SK-N-SH (cell line): ENCODE results near the gene GGTLC2. TPM values are rescaled to one million over a fixed set of nuclear protein-coding genes. Genes with fewer than 3 reads are reported as not detected.

Experiments
- CTCF ChIA-PET: fragments of 300-600, 350-600 bp; formaldehyde crosslinking; extraction: SDS; loops from one replicate; lab custom pipeline; 2021; lab: Yijun Ruan, JAX
- POLR2A ChIA-PET: fragments of 350-600 bp; sonication (Branson Sonifier 250); formaldehyde crosslinking; extraction: SDS; loops from one replicate; lab custom pipeline; 2020; ENCODE audit warnings: antibody characterized with exemption, inconsistent platforms; lab: Yijun Ruan, JAX
- DNase-seq: peaks from one replicate; pipeline ENCODE4 v3.0.0; 2012
- H2AFZ ChIP-seq: fragments of 200-600 bp; sonication (generic); 2 replicates; pipeline ENCODE4 v1.8.1; 2016; ENCODE audit warnings: antibody characterized with exemption, mild to moderate bottlenecking, low read depth
- H3F3A ChIP-seq: fragments of 200-600 bp; sonication (generic); replicated peaks from 2 replicates; pipeline ENCODE3; 2016; ENCODE audit warnings: antibody characterized with exemption, mild to moderate bottlenecking; ENCODE audit not compliant: insufficient read depth
- H3K27ac ChIP-seq, 2 experiments: fragments of 200-500 bp in 1 of 2; fragments of 200-600 bp in 1 of 2; sonication (Bioruptor generic) in 1 of 2; sonication (generic), shearing (Covaris generic) in 1 of 2; 2 replicates each; pipeline versions ENCODE4 v1.5.1 to v1.6.1; 2014 to 2016; ENCODE audit warnings: low read depth in 2 of 2, inconsistent platforms in 1 of 2, low read length in 1 of 2, mild to moderate bottlenecking in 1 of 2, mixed read lengths in 1 of 2
- H3K27me3 ChIP-seq: fragments of 200-600 bp; sonication (generic), shearing (Covaris generic); 2 replicates; pipeline ENCODE4 v1.6.1; 2016; ENCODE audit warnings: mixed run types; ENCODE audit not compliant: insufficient read depth
- H3K36me3 ChIP-seq, 2 experiments: fragments of 200-500 bp in 1 of 2; fragments of 200-600 bp in 1 of 2; sonication (Bioruptor generic) in 1 of 2; sonication (generic) in 1 of 2; replicated peaks in 1 of 2; 2 replicates each; pipeline versions ENCODE3 to v1.5.1; 2014 to 2016; ENCODE audit warnings: low read length in 1 of 2, mild to moderate bottlenecking in 1 of 2; ENCODE audit not compliant: insufficient read depth in 2 of 2, control insufficient read depth in 1 of 2
- H3K4me1 ChIP-seq, 2 experiments: fragments of 200-500 bp in 1 of 2; fragments of 200-600 bp in 1 of 2; sonication (Bioruptor generic) in 1 of 2; sonication (generic), shearing (Covaris generic) in 1 of 2; 2 replicates each; pipeline versions ENCODE4 v1.5.1 to v1.6.1; 2014 to 2016; ENCODE audit warnings: low read depth in 1 of 2, low read length in 1 of 2, mixed run types in 1 of 2; ENCODE audit not compliant: insufficient read depth in 2 of 2, control insufficient read depth in 1 of 2
- H3K4me2 ChIP-seq: fragments of 200-600 bp; sonication (generic), shearing (Covaris generic); 2 replicates; pipeline ENCODE4 v1.6.1; 2017; ENCODE audit warnings: mixed run types
- H3K4me3 ChIP-seq, 2 experiments: fragments of 200-500 bp in 1 of 2; fragments of 200-600 bp in 1 of 2; sonication (Bioruptor generic) in 1 of 2; sonication (generic), shearing (Covaris generic) in 1 of 2; 2 replicates each; pipeline versions ENCODE4 v1.5.1 to v1.8.1; 2014 to 2016; ENCODE audit warnings: low read depth in 2 of 2, inconsistent platforms in 1 of 2, low read length in 1 of 2, mild to moderate bottlenecking in 1 of 2, mixed read lengths in 1 of 2, moderate library complexity in 1 of 2
- H3K79me2 ChIP-seq: fragments of 200-600 bp; sonication (generic); 2 replicates; pipeline ENCODE4 v1.8.1; 2017; ENCODE audit warnings: mild to moderate bottlenecking; ENCODE audit not compliant: insufficient read depth
- H3K9ac ChIP-seq: fragments of 200-600 bp; sonication (generic); 2 replicates; pipeline ENCODE4 v1.6.1; 2017; ENCODE audit warnings: mixed run types
- H3K9me2 ChIP-seq: fragments of 200-600 bp; sonication (generic); 2 replicates; pipeline ENCODE4 v1.6.1; 2017; ENCODE audit warnings: mixed run types
- H3K9me3 ChIP-seq: fragments of 200-600 bp; sonication (generic); 2 replicates; pipeline ENCODE4 v1.6.1; 2017; ENCODE audit warnings: mixed run types, mild to moderate bottlenecking, moderate library complexity
- H4K20me1 ChIP-seq: fragments of 200-600 bp; sonication (generic); 2 replicates; pipeline ENCODE4 v1.6.1; 2017; ENCODE audit warnings: mild to moderate bottlenecking, mixed run types; ENCODE audit not compliant: insufficient read depth
- CHD2 ChIP-seq: fragments of 150-350 bp; IDR thresholded peaks from 2 replicates; pipeline ENCODE4 v1.6.1; 2018; ENCODE audit warnings: low read length; ENCODE audit not compliant: partially characterized antibody
- EP300 ChIP-seq, 2 experiments: IDR thresholded peaks; 2 replicates each; pipeline versions ENCODE4 v1.4.0 to v1.6.1; 2012; ENCODE audit warnings: borderline replicate concordance in 1 of 2, low read depth in 1 of 2, low read length in 1 of 2
- FOSL2 ChIP-seq: IDR thresholded peaks from 2 replicates; pipeline ENCODE4 v1.4.0; 2012; ENCODE audit warnings: low read depth, mild to moderate bottlenecking, moderate library complexity, borderline replicate concordance
- FOXM1 ChIP-seq: IDR thresholded peaks from 2 replicates; pipeline ENCODE4 v1.4.0; 2012; ENCODE audit warnings: low read depth, mild to moderate bottlenecking
- GATA2 ChIP-seq: sonication (generic); formaldehyde crosslinking; IDR thresholded peaks from 2 replicates; pipeline ENCODE4 v1.5.0; 2020; ENCODE audit warnings: mild to moderate bottlenecking, missing genetic modification reagents
- JUND ChIP-seq: IDR thresholded peaks from 2 replicates; pipeline ENCODE4 v1.4.0; 2012
- MAX ChIP-seq: IDR thresholded peaks from 2 replicates; pipeline ENCODE4 v1.4.0; 2012; ENCODE audit warnings: low read depth
- NFIC ChIP-seq: IDR thresholded peaks from 2 replicates; pipeline ENCODE4 v1.4.0; 2012; ENCODE audit warnings: borderline replicate concordance
- NRF1 ChIP-seq: IDR thresholded peaks from 2 replicates; pipeline ENCODE4 v1.6.1; 2012; ENCODE audit warnings: low read depth, mild to moderate bottlenecking, low read length
- RAD21 ChIP-seq: IDR thresholded peaks from 2 replicates; pipeline ENCODE4 v1.6.1; 2012; ENCODE audit warnings: mild to moderate bottlenecking, low read length
- RCOR1 ChIP-seq: fragments of 150-350 bp; IDR thresholded peaks from 2 replicates; pipeline ENCODE4 v1.6.1; 2017; ENCODE audit warnings: antibody characterized with exemption, low read length
- RFX5 ChIP-seq: IDR thresholded peaks from 2 replicates; pipeline ENCODE4 v1.6.1; 2012; ENCODE audit warnings: mild to moderate bottlenecking, improper control_type of control experiment, low read length
- RXRA ChIP-seq: IDR thresholded peaks from 2 replicates; pipeline ENCODE4 v1.4.0; 2012; ENCODE audit warnings: low read depth, mild to moderate bottlenecking, borderline replicate concordance
- SMC3 ChIP-seq: IDR thresholded peaks from 2 replicates; pipeline ENCODE4 v1.6.1; 2012; ENCODE audit warnings: low read depth, low read length, improper control_type of control experiment
- TAF1 ChIP-seq: IDR thresholded peaks from 2 replicates; pipeline ENCODE4 v1.6.1; 2012; ENCODE audit warnings: low read depth, mild to moderate bottlenecking, low read length, moderate library complexity, borderline replicate concordance
- TCF12 ChIP-seq: IDR thresholded peaks from 2 replicates; pipeline ENCODE4 v1.4.0; 2012
- USF1 ChIP-seq: IDR thresholded peaks from 2 replicates; pipeline ENCODE4 v1.4.0; 2012; ENCODE audit warnings: low read depth, borderline replicate concordance
- WGBS: methylation state at CpG from one replicate; pipeline ENCODE4 v1.1.6; 2017; ENCODE audit warnings: low lambda C conversion rate; 5-methylcytosine and 5-hydroxymethylcytosine counted together
- polyA plus RNA-seq, 3 experiments: library from polyadenylated mRNA; depleted of rRNA; stranded (reverse); fragments of >200 nt; gene quantifications; 2 replicates each; pipeline ENCODE4 v1.2.3, GENCODE V29; 2012
- TF ChIP-seq, protein P1 (sequence below): fragments of 150-350 bp; IDR thresholded peaks from 2 replicates; pipeline ENCODE4 v1.6.1; 2016; ENCODE audit warnings: mild to moderate bottlenecking, low read depth, low read length
- TF ChIP-seq, protein P2 (sequence below): fragments of 150-350 bp; IDR thresholded peaks from 2 replicates; pipeline ENCODE4 v1.6.1; 2017; ENCODE audit warnings: antibody characterized with exemption, low read length, low read depth, borderline replicate concordance

Gene GGTLC2
- polyA plus RNA-seq, 1 of the 3 experiments (the other 2 are of a cell fraction) = not detected

DNA sequence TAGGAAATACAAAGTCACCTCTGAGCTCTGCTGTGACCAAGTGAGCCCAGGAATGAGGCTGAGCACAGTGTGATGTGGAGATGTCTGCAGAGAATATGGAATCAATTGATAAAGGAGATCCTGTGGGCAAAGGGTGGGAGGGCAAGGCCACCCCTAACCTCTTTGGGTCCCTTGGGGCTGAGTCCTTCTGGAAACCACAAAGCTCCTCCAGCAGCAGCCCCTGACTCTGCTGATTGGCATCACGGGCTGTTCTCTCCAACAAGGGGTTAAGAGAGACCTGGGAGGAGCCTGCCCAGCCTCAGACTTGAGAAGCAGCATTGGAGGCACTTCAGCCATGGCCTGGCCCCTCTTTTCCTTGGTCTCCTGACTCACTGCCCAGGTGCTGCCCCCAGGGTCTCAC is 49.7 kb downstream of the GGTLC2 start:
- CTCF ChIA-PET = interaction anchor here (1.0 to 4.0 kb wide), 5 partner anchors 9 to 108 kb away, joined by 4 to 24 read pairs (median 6); no protein-coding TSS in a partner anchor
- Histone ChIP-seq H3K27ac (no peak overlapping the region), H2AFZ (no peak overlapping the region), H3K4me2 (no peak overlapping the region), H3F3A (no peaks in the 10 kb centered on the region), H3K9me2 (no peaks in the 10 kb centered on the region), H3K27me3 (no peaks in the 10 kb centered on the region), H3K4me3 (no peak overlapping the region), H3K36me3 (no peaks in the 10 kb centered on the region), H4K20me1 (no peaks in the 10 kb centered on the region), H3K4me1 (no peaks in the 10 kb centered on the region), H3K9ac (no peak overlapping the region), H3K79me2 (no peaks in the 10 kb centered on the region), H3K9me3 (no peaks in the 10 kb centered on the region)
- no peak for DNase-seq
- POLR2A ChIA-PET = no interaction called here
- TF ChIP-seq RCOR1 = no peak
- no peak for TF ChIP-seq SMC3
- no peak for TF ChIP-seq EP300 (IDR thresholded peaks at IDR 0.05; ENCODE audit: borderline replicate concordance in 1 of 2, low read depth in 1 of 2, low read length in 1 of 2)
- no peak for TF ChIP-seq FOXM1
- TF ChIP-seq JUND = no peak
- no peak for TF ChIP-seq FOSL2
- no peak for TF ChIP-seq RFX5
- no peak for TF ChIP-seq TCF12
- TF ChIP-seq RAD21 = no peak
- TF ChIP-seq NRF1 = no peak
- no peak for TF ChIP-seq TAF1
- no peak for TF ChIP-seq CHD2
- TF ChIP-seq NFIC = no peak
- TF ChIP-seq RXRA = no peak
- TF ChIP-seq, protein P1, sequence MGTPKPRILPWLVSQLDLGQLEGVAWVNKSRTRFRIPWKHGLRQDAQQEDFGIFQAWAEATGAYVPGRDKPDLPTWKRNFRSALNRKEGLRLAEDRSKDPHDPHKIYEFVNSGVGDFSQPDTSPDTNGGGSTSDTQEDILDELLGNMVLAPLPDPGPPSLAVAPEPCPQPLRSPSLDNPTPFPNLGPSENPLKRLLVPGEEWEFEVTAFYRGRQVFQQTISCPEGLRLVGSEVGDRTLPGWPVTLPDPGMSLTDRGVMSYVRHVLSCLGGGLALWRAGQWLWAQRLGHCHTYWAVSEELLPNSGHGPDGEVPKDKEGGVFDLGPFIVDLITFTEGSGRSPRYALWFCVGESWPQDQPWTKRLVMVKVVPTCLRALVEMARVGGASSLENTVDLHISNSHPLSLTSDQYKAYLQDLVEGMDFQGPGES = no peak
- TF ChIP-seq MAX = no peak
- TF ChIP-seq, protein P2, sequence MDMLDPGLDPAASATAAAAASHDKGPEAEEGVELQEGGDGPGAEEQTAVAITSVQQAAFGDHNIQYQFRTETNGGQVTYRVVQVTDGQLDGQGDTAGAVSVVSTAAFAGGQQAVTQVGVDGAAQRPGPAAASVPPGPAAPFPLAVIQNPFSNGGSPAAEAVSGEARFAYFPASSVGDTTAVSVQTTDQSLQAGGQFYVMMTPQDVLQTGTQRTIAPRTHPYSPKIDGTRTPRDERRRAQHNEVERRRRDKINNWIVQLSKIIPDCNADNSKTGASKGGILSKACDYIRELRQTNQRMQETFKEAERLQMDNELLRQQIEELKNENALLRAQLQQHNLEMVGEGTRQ = no peak
- TF ChIP-seq USF1 = no peak
- no peak for TF ChIP-seq GATA2 (CRISPR knock-in tag)
- WGBS = 13% methylated on average over 1 of the region's 1 CpG
